ENCODE results near the gene EPHB6. TPM values are rescaled to one million over a fixed set of nuclear protein-coding genes. Genes with fewer than 3 reads are reported as not detected.

Gene EPHB6
- total RNA-seq, 1 experiment from 2014 or later: 12.6 TPM

GRCh38 chr7:142908290-142908689 is 53.4 kb downstream of the EPHB6 start:
- ChIA-PET CTCF (no interaction called here), RAD21 (ENCODE audit: low non-redundant PET in 1 of 2, low total read pairs in 2 of 2, uncharacterized antibody in 2 of 2, unreplicated experiment in 2 of 2) (no interaction called here), POLR2A (no interaction called here)
- Histone ChIP-seq H3K36me3 (ENCODE audit: control insufficient read depth in 1 of 2, insufficient read depth in 2 of 2, low read length in 2 of 2) (no peaks in the 10 kb centered on the region), H3K4me2 (ENCODE audit: low read length) (no peak overlapping the region), H3K9ac (ENCODE audit: low read length) (no peak overlapping the region), H3K4me3 (replicated peaks in 1 of 2; ENCODE audit: low read depth in 1 of 2, low read length in 2 of 2) (no peak overlapping the region), H3K79me2 (ENCODE audit: insufficient read depth, low read length) (no peaks in the 10 kb centered on the region), H3K27me3 (ENCODE audit: insufficient read depth, low read length) (peaks cover 6% of the 10 kb centered on the region; the same call in 1 of the 2 replicates), H3K4me1 (ENCODE audit: control insufficient read depth in 1 of 2, insufficient read depth in 2 of 2, low read length in 2 of 2) (no peaks in the 10 kb centered on the region), H2AFZ (ENCODE audit: low read depth, low read length, poor library complexity, severe bottlenecking) (no peak overlapping the region), H3K9me3 (ENCODE audit: control insufficient read depth in 1 of 2, insufficient read depth in 1 of 2, low read depth in 1 of 2, low read length in 2 of 2) (no peaks in the 10 kb centered on the region), H4K20me1 (ENCODE audit: insufficient read depth) (no peaks in the 10 kb centered on the region), H3K27ac (ENCODE audit: low read depth, low read length) (no peak overlapping the region), H3K9me2 (ENCODE audit: insufficient read depth) (no peaks in the 10 kb centered on the region)
- no TSS peak for BruUV-seq (replicated peaks)
- ATAC-seq (no peak), DNase-seq (ENCODE audit: low read depth, low spot score) (no peak)
- intact Hi-C loops (cut with micrococcal nuclease): no loop called here
- TF ChIP-seq YY1 (IDR thresholded peaks at IDR 0.05; ENCODE audit: extremely low read depth, insufficient replicate concordance, low read depth, low read length) (no peak), EZH2 (IDR thresholded peaks at IDR 0.05) (no peak), ZFX (IDR thresholded peaks at IDR 0.05) (no peak), EGR1 (IDR thresholded peaks at IDR 0.05; ENCODE audit: low read depth) (no peak)

- no peaks in the 10 kb centered on the region for H3K4me1 ChIP-seq (ENCODE audit: control insufficient read depth in 1 of 2, insufficient read depth in 2 of 2, low read length in 2 of 2)
- ChIA-PET CTCF (interaction anchor here (0.9 to 2.1 kb wide), 13 partner anchors 9 to 306 kb away, joined by 3 to 13 read pairs (median 5); partner anchors contain the start of gene KEL), POLR2A (interaction anchor here (0.6 to 0.9 kb wide), 2 partner anchors 17 to 384 kb away, joined by 3 read pairs; no protein-coding TSS in a partner anchor), RAD21 (ENCODE audit: low non-redundant PET in 1 of 2, low total read pairs in 2 of 2, uncharacterized antibody in 2 of 2, unreplicated experiment in 2 of 2) (interaction anchor here in 1 of 2 experiments (1.2 kb wide), 1 partner anchor 52 kb away, joined by 5 read pairs; no protein-coding TSS in a partner anchor)
- no peak overlapping the region for H3K9ac ChIP-seq (ENCODE audit: low read length)
- ATAC-seq (peak; percentile 96), DNase-seq (ENCODE audit: low read depth, low spot score) (peak; percentile 18)
- H3K4me3 ChIP-seq (replicated peaks in 1 of 2; ENCODE audit: low read depth in 1 of 2, low read length in 2 of 2): no peak overlapping the region
- H3K4me2 ChIP-seq (ENCODE audit: low read length): no peak overlapping the region
- intact Hi-C loops (cut with micrococcal nuclease): no loop called here
- H3K9me2 ChIP-seq (ENCODE audit: insufficient read depth): no peaks in the 10 kb centered on the region
- H3K79me2 ChIP-seq (ENCODE audit: insufficient read depth, low read length): no peaks in the 10 kb centered on the region
- H3K36me3 ChIP-seq (ENCODE audit: control insufficient read depth in 1 of 2, insufficient read depth in 2 of 2, low read length in 2 of 2): no peaks in the 10 kb centered on the region
- H3K27ac ChIP-seq (ENCODE audit: low read depth, low read length): no peak overlapping the region
- H3K27me3 ChIP-seq (ENCODE audit: insufficient read depth, low read length): peaks cover 7% of the 10 kb centered on the region; the same call in 1 of the 2 replicates
- no peaks in the 10 kb centered on the region for H4K20me1 ChIP-seq (ENCODE audit: insufficient read depth)
- TF ChIP-seq EZH2phosphoT487 (IDR thresholded peaks at IDR 0.05; ENCODE audit: borderline replicate concordance) (no peak), FOSL1 (IDR thresholded peaks at IDR 0.05; ENCODE audit: low read depth) (no peak), EGR1 (IDR thresholded peaks at IDR 0.05; ENCODE audit: low read depth) (no peak), RAD21 (IDR thresholded peaks at IDR 0.05; ENCODE audit: low read depth) (peak; percentile 40), CTCF (IDR thresholded peaks at IDR 0.05 in 2 of 3, conservative IDR thresholded peaks at IDR 0.05 in 1 of 3; ENCODE audit: borderline replicate concordance in 1 of 3, insufficient read depth in 1 of 3, low read depth in 2 of 3, low read length in 2 of 3) (peak; percentile 43 to 69 (median 49); a peak in 5 of 6 replicates)
- no TSS peak for BruUV-seq (replicated peaks)
- H3K9me3 ChIP-seq (ENCODE audit: control insufficient read depth in 1 of 2, insufficient read depth in 1 of 2, low read depth in 1 of 2, low read length in 2 of 2): no peaks in the 10 kb centered on the region
- H2AFZ ChIP-seq (ENCODE audit: low read depth, low read length, poor library complexity, severe bottlenecking): no peak overlapping the region
These were observed 54.3 kb downstream of the EPHB6 start for GRCh38 chr7:142908921-142909890.
